Stimulated activated CD8-positive, alpha-beta memory T cell treated with anti-CD3 and anti-CD28 coated beads, Interleukin-15, amount 100 ng/mL, for 48 hours (primary cell): Measurements from ENCODE around the gene CGB5.
"Not testable (repeated sequence)": the region's sequence is repeated elsewhere in the genome, so short reads cannot be mapped to it uniquely, and the experiment has no call there.

Source experiments
- DNase-seq, 2 donors: peaks; one replicate each; pipeline ENCODE4 v3.0.0-alpha.2; 2020; ENCODE audit warnings: low read depth in 2 of 2

CGB5 gene

GRCh38 chr19:49043548-49043947 is at the start of gene CGB5:
TSS of gene CGB5 (plus strand) at chr19:49043848. CDS start at chr19:49044210, 362 bp downstream.
- DNase-seq, result not testable (repeated sequence)

GRCh38 chr19:48994035-48994386 is 49.6 kb upstream of the CGB5 start:
- no peak for DNase-seq

GRCh38 chr19:48997972-48998371 is 45.7 kb upstream of the CGB5 start:
- DNase-seq, result no peak

- DNase-seq, result peak; percentile 44 to 49
Observed at GRCh38 chr19:48999481-49000325, 43.9 kb upstream of the CGB5 start.

DNA sequence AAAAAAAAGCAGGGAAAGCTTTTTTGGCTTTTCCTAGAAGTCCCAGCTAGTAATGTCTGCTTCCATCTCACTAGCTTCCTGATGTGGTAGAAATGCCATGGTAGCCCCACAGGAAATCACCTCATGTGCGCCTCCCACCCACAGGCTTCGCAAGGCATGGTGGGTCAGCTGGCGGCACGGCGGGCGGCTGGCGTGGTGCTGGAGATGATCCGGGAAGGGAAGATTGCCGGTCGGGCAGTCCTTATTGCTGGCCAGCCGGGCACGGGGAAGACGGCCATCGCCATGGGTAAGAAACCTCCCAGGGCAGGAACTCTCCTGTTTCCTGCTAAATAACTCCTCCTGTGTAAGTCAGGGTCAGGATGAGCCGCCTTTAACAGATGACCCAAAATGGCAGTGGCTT is 39.5 kb upstream of the CGB5 start:
- no peak for DNase-seq

GRCh38 chr19:49004964-49005614 is 38.6 kb upstream of the CGB5 start:
- no peak for DNase-seq

GRCh38 chr19:49006905-49007304 is 36.7 kb upstream of the CGB5 start:
- DNase-seq, result no peak

DNA sequence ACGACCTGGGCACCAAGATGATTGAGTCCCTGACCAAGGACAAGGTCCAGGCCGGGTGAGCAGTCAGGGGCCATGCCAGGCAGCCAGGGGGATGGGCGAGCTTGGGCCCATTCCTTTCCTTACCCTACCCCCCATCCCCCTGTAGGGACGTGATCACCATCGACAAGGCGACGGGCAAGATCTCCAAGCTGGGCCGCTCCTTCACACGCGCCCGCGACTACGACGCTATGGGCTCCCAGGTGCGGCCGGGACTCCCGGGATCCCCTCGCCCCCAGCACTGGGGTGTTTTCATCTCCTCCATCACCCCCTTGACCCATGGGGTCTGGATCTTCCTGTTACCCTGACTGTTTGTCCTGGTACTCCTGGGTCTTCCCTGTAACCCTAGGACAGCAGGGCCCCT is 33.8 kb upstream of the CGB5 start:
- DNase-seq, result no peak

DNA sequence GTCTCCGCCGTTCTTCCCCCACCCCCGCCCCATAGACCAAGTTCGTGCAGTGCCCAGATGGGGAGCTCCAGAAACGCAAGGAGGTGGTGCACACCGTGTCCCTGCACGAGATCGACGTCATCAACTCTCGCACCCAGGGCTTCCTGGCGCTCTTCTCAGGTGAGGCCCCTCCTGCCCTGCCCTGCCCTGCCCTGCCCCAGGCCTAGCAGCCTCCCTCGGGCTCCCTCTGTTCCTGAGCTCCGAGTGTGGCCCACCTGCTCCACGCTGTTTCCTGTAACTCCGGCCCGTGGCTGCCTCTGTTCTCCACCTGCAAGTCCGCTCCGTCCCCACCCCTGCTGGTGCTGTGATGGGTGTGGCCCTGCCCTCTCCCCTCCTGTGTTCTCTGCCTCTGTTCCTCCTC is 33.2 kb upstream of the CGB5 start:
- DNase-seq, result no peak

DNA sequence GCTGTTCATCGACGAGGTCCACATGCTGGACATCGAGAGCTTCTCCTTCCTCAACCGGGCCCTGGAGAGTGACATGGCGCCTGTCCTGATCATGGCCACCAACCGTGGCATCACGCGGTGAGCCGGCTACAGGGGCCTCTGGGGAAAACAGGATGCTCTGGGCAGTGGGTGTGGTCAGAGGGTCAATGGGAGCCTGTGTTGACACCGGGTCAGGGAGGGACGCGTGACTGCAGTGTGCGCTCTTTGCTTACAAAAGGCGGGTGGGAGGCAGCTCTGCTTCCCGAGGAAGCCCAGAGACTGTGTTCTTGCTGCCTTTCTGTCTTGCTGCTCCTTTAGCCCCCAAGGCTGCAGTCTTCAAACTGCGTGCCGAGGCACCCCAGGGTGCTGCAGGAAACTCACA is 32.5 kb upstream of the CGB5 start:
- no peak for DNase-seq

GRCh38 chr19:49014123-49014869 is 29.4 kb upstream of the CGB5 start:
- DNase-seq, result no peak

DNA sequence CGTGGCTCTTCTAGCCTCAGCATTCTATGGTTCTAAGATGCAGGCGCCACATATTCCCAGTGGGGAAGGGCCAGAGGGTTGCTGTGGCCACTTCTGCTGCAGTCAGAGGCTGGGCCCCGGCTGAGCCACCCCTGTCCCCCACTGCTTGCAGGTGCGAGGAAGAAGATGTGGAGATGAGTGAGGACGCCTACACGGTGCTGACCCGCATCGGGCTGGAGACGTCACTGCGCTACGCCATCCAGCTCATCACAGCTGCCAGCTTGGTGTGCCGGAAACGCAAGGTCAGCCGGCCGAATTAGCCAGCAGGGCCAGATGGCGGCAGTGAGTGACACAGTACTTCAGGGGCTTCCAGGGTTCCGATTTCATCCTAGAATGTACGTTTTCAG is 28.8 kb upstream of the CGB5 start:
- no peak for DNase-seq

DNA sequence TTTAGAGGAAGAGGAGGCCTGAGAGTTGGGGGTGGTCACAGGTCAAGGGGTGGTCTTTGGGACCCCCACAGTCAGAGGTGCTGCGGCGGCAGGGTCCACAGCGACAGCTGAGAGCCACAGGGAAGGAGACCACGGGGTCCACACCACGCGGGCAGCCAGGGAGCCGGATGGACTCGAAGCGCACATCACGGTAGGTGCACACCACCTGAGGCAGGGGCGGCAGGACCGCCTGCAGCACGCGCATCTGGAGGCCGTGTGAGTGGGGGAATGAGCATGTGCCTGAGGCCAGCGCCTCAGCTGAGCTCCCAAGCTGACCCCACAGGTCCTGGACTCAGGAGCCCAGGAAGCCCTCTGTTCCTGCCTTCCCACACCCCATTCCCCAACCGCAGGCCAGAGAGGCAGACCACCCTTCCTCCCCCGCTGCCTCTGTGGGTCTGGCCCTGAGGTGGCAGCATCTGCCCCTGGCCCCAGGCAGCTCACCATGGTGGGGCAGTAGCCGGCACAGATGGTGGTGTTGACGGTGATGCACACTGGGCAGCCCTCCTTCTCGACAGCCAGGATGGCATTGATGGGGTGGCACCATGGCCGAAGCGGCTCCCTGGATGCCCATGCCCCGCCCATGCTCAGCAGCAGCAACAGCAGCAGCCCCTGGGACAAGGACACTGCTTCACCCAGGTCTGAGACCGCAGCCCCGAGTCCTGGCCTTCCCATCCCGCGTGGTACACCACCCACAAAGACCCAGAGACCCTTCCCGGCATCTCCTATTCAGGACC is 27.4 kb upstream of the CGB5 start:
- no peak for DNase-seq

- no peak for DNase-seq
Observed at GRCh38 chr19:49017041-49017665, 26.5 kb upstream of the CGB5 start, which contains the start of gene LHB. TSS of gene LHB (minus strand) at chr19:49017091. CDS start at chr19:49017081, 10 bp downstream.

DNA sequence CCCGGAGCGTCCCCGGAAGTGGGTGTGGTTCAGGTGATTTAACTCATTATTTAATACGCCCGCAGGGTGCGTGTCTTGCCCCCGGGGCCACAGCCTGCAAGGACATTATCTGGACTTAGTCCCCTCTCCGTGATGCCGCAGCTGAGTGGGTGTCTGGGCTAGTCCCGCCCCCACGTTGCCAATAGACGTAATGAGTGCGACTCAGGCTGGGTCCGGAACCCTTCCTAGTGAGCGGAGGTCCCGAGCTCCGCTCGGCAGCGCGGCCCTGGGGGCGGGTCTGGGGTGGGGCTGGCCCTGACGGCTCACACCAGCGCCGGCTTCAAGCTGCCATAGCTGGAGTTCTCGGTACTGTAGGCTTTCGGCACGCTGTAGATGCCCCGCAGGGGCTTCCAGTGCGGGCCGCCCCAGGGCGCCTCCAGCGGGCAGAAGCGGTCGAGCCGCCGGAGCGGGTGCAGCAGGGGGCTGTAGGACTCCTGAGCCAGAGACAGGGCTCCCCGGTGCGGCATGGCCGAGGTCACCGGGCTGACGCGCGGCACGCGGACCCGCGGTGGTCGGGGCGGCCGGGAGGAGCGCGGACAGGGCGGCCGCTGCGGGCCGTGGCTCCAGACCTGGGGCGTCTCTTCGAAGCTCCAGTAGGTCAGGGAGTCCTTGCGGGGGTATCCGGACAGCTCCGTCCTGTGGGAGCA is 25.8 kb upstream of the CGB5 start:
- peak; percentile 46 to 55 for DNase-seq

DNA sequence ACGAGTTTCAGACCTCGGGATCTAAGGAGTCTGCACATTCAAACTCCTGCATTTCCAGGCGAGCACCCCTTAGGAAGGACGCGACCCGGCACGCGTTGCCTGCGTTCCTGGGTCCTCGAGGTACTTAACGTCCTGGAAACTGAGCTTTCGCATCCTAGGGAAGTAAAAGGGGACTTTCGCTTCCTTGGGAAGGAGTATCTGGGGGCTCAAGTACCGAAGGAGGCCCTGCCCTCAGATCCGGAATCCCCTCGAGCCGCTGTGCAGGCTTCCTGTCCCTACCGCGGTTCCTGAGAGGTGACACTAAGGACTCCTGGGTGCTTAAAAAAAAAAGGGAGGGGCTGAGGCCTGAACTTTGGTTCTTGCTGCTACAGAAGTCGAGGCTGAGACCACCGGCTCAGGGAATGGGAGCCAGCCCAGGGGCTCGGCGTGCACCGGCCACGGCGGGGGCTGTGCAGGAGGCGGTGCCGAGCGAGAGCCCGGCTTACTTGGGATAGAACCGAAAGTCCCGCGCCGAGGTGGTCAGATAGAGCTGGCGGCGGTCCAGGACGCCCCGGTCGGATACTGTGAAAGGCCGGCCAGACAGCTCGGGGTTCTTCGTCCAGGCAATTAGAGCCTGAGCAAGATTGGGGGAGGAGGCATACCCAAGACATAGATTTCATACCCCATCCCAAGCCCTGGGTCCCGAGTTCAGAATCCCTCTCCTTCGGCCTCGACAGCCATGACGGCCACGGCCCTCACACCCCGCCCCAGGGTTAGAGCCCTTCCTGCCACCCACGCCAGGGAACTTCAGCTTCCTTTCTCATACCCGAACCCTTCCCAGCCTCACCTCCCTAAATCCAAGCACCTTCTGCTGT is 25.0 kb upstream of the CGB5 start:
- DNase-seq, result not testable (repeated sequence)

- peak in 1 of 2 donors; percentile 38 for DNase-seq
Observed at GRCh38 chr19:49019242-49019932, 24.3 kb upstream of the CGB5 start.

- no peak for DNase-seq
Observed at GRCh38 chr19:49020342-49020741, 23.3 kb upstream of the CGB5 start.
